K562 (cell line): ENCODE measurements around the gene MADD. TPM values are rescaled to one million over a fixed set of nuclear protein-coding genes. Genes with fewer than 3 reads are reported as not detected.

Experiments
- FOXJ3 ChIP-seq: sonication (generic); formaldehyde crosslinking; IDR thresholded peaks from 2 replicates; pipeline ENCODE4 v1.4.0; 2020; ENCODE audit warnings: mild to moderate bottlenecking, missing genetic modification reagents
- NKRF ChIP-seq: fragments of 450-650 bp; IDR thresholded peaks from 2 replicates; pipeline ENCODE4 v1.6.1; 2016; ENCODE audit warnings: borderline replicate concordance
- PREB ChIP-seq: sonication (generic); formaldehyde crosslinking; IDR thresholded peaks from 2 replicates; pipeline ENCODE4 v1.8.1; 2023; ENCODE audit warnings: mild to moderate bottlenecking, missing genetic modification reagents
- SRSF7 ChIP-seq: fragments of 200-400 bp; formaldehyde crosslinking; optimal IDR thresholded peaks from 2 replicates; pipeline ENCODE3; 2017; ENCODE audit warnings: mild to moderate bottlenecking, low read depth, low read length
- TAF7 ChIP-seq: fragments of 450-650 bp; IDR thresholded peaks from 2 replicates; pipeline ENCODE4 v1.6.1; 2016; ENCODE audit warnings: missing genetic modification characterization, missing compliant biosample characterization
- ZBTB12 ChIP-seq: fragments of 250-450 bp; sonication (Bioruptor Pico); IDR thresholded peaks from 2 replicates; pipeline ENCODE4 v1.4.0; 2020
- ZBTB40 ChIP-seq, 2 experiments: fragments of 450-650 bp in 1 of 2; sonication (generic) in 1 of 2; formaldehyde crosslinking in 1 of 2; IDR thresholded peaks; 2 replicates each; pipeline versions ENCODE4 v1.7.1 to v1.9.0; 2016 to 2022; ENCODE audit warnings: inconsistent platforms in 1 of 2, mild to moderate bottlenecking in 1 of 2, missing genetic modification reagents in 1 of 2
- ZNF280A ChIP-seq: fragments of 450-650 bp; IDR thresholded peaks from 2 replicates; pipeline ENCODE4 v1.6.1; 2018; ENCODE audit warnings: mild to moderate bottlenecking, low read depth; ENCODE audit not compliant: partially characterized antibody
- ZSCAN32 ChIP-seq: fragments of 450-650 bp; formaldehyde crosslinking; IDR thresholded peaks from 2 replicates; pipeline ENCODE4 v1.4.0; 2020; ENCODE audit warnings: mild to moderate bottlenecking, moderate library complexity
- polyA plus RNA-seq, 8 experiments: library from polyadenylated mRNA; depleted of rRNA in 4 of 8; stranded (reverse) in 5 of 8; unstranded in 3 of 8; fragments of >200 nt; fragmentation: Nextera tagmentation in 2 of 8; fragmentation: Illumina TruSeq in 1 of 8; extraction: Ambion mirVana in 2 of 8; extraction: Trizol in 1 of 8; gene quantifications; 2 replicates each; pipeline versions ENCODE4 v1.2.1 to v1.2.3, GENCODE V29; 2011 to 2014; ENCODE audit warnings: inconsistent platforms in 1 of 8, missing spikeins in 1 of 8
- total RNA-seq, 7 experiments: library from RNA; depleted of rRNA in 6 of 7; stranded (reverse); fragments of >200 nt in 6 of 7; fragmentation: Illumina TruSeq in 2 of 7; extraction: Trizol in 2 of 7; gene quantifications; 2 replicates each; pipeline versions ENCODE4 v1.2.1 to v1.2.3, GENCODE V29; 2011 to 2021; ENCODE audit warnings: low replicate concordance in 1 of 7

MADD gene
- total and polyA plus RNA-seq, 9 of the 15 experiments (the other 6 are each of a cell fraction or from before 2014, with no cell fraction given) = 0.68 to 57.6 (median 33.6) TPM

GRCh38 chr11:47379317-47379716, 109.4 kb downstream of the MADD start (continued):
- TF ChIP-seq ZBTB40 (IDR thresholded peaks at IDR 0.05) = no peak
- no peak for TF ChIP-seq ZBTB40 (CRISPR knock-in tag; IDR thresholded peaks at IDR 0.05)
- no peak for TF ChIP-seq ZSCAN32 (CRISPR knock-in tag)
- no peak for TF ChIP-seq FOXJ3
- TF ChIP-seq PREB (CRISPR knock-in tag) = no peak
- TF ChIP-seq NKRF = peak; percentile 46; the same call in 1 of the 2 replicates
- TF ChIP-seq ZNF280A = no peak
- no peak for TF ChIP-seq SRSF7
- no peak for TF ChIP-seq TAF7 (tag)
- TF ChIP-seq ZBTB12 (CRISPR knock-in tag) = no peak
